OCI-M2 (cell line): ENCODE data around the gene CUX1.
"Not testable (repeated sequence)": the region's sequence is repeated elsewhere in the genome, so short reads cannot be mapped to it uniquely, and the experiment has no call there.

Experiments used
- DNase-seq: peaks from one replicate; lab custom pipeline; 2025; ENCODE audit not compliant: unreplicated experiment; lab: John Stamatoyannopoulos, UW

Gene CUX1

GRCh38 chr7:101869026-101869900 is 51.8 kb downstream of the CUX1 start:
- DNase-seq = no peak

DNA sequence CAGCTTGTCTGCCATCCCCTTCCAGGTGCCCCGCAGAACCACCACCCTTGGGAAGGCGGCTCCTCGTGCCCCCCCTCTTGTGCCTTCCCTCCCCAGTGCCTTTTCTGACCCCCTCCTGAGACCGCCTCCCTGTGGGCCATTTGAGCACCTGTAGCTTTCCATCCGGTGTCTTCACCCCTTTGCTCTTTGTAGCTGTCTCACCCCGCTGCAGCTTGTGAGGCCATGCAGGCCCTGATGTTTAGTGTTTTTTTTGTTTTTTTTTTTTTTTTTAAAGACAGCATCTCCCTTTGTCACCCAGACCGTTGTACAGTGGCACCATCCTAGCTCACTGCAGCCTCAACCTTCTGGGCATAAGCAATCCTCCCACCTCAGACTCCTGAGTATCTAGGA is 52.5 kb downstream of the CUX1 start:
- no peak for DNase-seq

GRCh38 chr7:101870361-101871062 is 53.1 kb downstream of the CUX1 start:
- DNase-seq = no peak

- no peak for DNase-seq
Measured at GRCh38 chr7:101871351-101871750, 53.9 kb downstream of the CUX1 start.

DNA sequence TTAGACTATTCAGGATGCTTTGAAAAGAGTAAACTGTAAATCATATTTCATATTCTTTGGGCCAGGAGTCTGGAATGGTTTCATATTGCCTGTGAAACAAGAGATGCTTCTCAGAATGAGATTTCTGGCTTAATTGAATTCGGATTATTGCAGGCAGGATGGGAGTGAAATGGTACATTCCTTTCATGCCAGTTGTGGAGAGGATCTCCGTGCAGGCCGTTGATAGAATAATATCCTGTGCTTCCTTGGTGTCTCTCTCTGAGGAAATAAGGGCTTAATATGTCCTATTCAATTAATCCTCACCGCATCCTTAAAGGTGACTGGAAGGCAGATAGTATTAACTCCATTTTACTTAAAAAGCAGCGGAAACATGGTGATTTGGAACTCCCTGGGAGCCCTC is 56.6 kb downstream of the CUX1 start:
- DNase-seq = no peak

DNA sequence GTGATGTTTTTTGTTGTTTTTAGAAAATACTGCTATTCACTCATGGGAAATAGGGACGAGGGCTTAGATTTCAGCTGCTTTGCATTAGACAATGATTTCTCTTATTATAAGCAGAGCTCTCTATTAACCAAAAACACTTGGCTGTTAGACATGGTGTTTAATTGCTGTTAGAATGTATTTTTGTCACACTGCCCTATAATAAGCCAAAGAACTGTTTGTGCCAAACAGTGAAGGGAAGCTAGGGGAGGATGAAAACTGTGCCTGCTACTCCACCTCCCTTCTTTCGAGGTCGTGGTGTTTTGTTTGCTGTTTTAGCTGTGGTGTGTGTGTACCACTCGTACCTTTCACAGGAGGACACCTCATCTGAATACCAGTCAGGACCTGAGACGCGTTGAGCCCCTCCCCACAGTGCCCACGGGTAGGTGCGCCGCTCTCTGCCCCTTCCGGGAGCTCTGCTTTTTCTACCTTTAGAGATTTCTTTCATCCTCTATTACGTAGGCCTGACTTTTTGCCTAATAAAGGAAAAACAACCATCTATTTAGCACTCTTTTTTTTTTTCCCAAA is 57.9 kb downstream of the CUX1 start:
- no peak for DNase-seq

GRCh38 chr7:101877882-101878591 is 60.6 kb downstream of the CUX1 start:
- DNase-seq = no peak

- no peak for DNase-seq
Measured at GRCh38 chr7:101878938-101879337, 61.5 kb downstream of the CUX1 start.

DNA sequence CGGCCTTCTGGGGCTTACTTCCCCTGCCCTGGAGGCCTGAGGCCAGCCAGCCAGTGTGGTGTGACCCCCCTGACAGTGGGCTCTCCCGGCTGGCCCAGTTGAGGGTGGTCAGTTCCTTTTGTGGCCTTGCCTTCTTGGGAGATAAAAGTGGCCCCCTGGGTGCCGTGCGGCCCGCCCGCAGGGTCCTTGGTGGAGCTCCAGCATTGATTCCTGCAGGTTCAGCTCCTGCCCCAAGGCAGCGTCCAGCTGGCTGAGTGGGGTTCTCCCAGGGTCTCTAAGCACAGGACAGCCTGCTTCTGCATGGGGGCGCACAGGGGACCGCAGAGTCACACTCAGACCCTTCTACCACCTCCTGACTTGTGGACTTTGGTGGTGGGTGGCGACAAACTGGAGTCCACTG is 62.1 kb downstream of the CUX1 start:
- no peak for DNase-seq

DNA sequence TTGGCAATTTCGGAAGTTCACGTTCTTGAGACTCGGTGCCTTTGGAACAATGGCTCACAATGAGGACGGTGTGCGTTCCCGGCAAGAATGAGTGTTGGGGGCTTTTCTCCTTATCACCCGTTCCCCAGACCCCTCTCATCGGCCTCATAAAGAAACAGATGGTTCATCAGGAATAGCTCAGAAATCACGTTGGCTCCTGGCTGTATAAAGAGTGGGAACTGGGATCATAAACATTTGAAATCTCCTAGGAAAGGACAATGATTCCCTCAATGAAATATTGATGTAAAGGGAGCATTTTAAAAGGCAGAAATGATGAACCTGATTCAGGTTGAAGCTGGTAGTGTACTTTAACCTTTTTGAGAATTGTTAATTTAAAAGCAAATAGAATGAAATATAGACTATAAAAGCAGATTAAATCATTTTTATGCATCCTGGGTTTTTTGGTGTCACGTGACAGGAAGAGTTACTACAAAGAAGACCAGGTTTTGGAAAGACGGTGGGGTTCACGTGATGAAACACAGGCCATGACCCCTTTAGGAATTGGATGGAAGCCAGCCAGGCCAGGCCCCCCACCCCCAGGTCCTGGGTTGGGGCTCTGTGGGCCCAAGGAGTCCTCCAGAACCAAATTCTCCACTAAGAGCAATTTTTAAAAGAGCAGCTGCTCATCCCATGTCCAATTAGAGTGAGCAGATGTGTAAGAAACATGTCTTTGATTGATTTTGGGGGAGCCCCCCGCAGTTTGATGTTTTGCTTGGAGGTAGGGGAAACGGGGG is 63.0 kb downstream of the CUX1 start:
- no peak for DNase-seq

DNA sequence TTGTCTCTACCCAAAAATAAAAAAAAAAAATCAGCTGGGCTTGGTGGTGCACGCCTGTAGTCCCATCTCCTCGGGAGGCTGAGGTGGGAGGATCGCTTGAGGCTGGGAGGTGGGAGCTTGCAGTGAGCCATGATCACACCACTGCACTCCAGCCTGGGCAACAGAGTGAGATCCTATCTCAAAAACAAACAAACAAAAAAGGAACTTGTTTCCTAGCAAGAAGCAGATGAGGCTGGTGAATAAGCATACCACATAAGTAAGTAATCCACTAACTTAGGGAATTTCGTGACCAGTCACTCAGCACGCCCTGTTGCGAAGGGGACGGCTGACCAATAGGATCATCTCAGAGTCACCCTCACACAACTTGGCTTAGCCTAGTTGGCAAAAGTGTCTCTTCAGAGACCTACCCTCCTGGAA is 64.6 kb downstream of the CUX1 start:
- no peak for DNase-seq

GRCh38 chr7:101882595-101883564 is 65.5 kb downstream of the CUX1 start:
- DNase-seq = no peak

DNA sequence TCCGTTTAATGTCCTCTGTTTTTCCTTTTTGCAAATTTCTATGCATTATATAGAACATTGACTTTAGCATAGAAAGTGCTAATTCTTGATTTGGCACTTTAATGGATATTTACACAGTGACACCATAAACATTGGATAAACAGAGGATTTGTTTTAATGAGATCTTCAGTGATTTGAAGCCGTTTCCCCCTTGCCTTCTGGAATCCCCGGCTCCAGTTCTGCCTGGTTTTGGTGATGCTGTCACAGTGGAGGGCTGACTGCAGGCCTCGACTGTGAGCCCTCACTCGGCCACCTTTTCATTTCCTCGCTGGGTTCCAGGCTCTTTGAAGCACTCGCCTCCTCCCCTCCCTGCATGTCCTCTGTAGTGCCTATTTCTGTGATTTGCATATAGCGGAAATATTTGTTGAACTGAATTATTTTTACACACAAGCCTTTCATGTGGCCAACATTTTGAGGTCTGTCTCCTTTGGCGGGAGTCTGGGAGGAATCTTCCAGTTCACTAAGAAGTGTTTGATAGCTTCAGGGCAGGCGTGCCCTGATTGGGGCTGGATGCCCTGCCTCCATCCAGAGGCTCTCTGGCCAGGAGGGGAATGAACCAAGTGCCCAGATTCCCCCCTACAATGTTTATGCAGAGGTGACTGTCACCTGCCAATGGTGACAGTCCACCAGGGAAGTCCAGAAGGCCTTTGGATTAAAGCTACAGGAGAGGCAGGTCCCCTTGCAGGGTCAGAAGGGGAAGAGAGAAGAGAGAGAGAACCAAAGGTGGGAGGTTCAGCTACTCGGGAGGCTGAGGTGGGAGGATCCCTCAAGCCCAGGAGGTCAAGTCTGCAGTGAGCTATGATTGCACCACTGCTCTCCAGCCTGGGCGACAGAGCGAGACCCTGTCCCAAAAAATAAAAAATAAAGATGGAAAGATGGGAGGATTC is 67.5 kb downstream of the CUX1 start:
- DNase-seq = no peak

- no peak for DNase-seq
Measured at GRCh38 chr7:101885597-101885955, 68.2 kb downstream of the CUX1 start.

DNA sequence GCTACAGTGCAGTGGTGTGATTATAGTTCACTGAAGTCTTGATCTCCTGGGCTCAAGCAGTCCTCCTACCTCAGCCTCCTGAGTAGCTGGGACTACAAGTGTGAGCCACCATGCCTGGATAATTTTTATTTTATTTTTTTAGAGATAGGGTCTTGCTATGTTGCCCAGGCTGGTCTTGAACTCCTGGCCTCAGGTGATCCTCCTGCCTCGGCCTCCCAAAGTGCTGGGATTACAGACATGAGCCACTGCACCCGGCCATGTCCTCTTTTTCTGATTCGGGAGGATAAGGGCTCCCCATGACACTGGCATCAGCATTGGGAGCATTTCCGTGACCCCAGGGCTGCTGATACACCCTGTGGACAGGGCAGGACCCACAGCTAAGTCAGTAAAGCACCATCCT is 69.9 kb downstream of the CUX1 start:
- DNase-seq = not testable (repeated sequence)

DNA sequence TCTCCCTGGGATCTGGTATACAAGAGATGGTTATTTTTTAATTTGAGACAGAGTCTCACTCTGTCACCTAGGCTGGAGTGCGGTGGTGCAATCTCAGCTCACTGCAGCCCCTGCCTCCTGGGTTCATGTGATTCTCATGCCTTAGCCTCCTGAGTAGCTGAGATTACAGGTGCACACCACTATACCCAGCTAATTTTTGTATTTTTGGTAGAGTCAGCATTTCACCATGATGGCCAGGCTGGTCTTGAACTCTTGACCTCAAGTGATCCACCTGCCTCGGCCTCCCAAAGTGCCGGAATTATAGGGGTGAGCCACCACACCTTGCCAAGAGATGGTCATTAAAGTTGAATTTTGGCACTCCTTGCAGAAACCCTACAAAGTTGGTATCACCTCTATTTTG is 71.1 kb downstream of the CUX1 start:
- not testable (repeated sequence) for DNase-seq

- no peak for DNase-seq
Measured at GRCh38 chr7:101890749-101891523, 73.5 kb downstream of the CUX1 start.
